Thoracic aorta (tissue), 2 donors: ENCODE measurements around the gene FNDC8. TPM values are rescaled to one million over a fixed set of nuclear protein-coding genes. Genes with fewer than 3 reads are reported as not detected.

Experiments used
- ATAC-seq: fragments of 150-250 bp; one replicate; pipeline ENCODE4 v1.8.0; 2017; ENCODE audit warnings: low read depth; ENCODE audit not compliant: insufficient number of reproducible peaks, low FRiP score
- DNase-seq: peaks from one replicate; pipeline ENCODE4 v3.0.0-alpha.2; 2020; ENCODE audit warnings: low spot score
- H3K27ac ChIP-seq, 2 donors: fragments of 200-600 bp; sonication (generic); 1 replicate in 1 of 2; 2 replicates in 1 of 2; pipeline ENCODE4 v1.5.1; 2016; ENCODE audit warnings: mild to moderate bottlenecking in 2 of 2, moderate library complexity in 2 of 2
- H3K27me3 ChIP-seq: fragments of 200-600 bp; sonication (generic); replicated peaks from 2 replicates; pipeline ENCODE4 v1.6.0; 2016; ENCODE audit warnings: mild to moderate bottlenecking; ENCODE audit not compliant: insufficient read depth
- H3K36me3 ChIP-seq: fragments of 200-600 bp; sonication (generic); one replicate; pipeline ENCODE4 v1.5.1; 2016
- H3K4me1 ChIP-seq, 2 donors: fragments of 200-600 bp; sonication (generic); 1 replicate in 1 of 2; 2 replicates in 1 of 2; pipeline versions ENCODE4 v1.5.1 to v1.6.0; 2016; ENCODE audit warnings: low read depth in 2 of 2, mild to moderate bottlenecking in 1 of 2; ENCODE audit not compliant: control insufficient read depth in 1 of 2
- H3K4me3 ChIP-seq: fragments of 200-600 bp; sonication (generic); 2 replicates; pipeline ENCODE4 v1.5.1; 2016; ENCODE audit warnings: mild to moderate bottlenecking
- H3K9me3 ChIP-seq: fragments of 200-600 bp; sonication (generic); 2 replicates; pipeline ENCODE4 v1.5.1; 2016
- CTCF ChIP-seq: fragments of 200-600 bp; sonication (generic); IDR thresholded peaks from one replicate; pipeline ENCODE4 v1.5.1; 2019; ENCODE audit warnings: antibody characterized with exemption
- total RNA-seq, 2 donors: library from RNA; depleted of rRNA; stranded (reverse); fragments of >200 nt; gene quantifications; one replicate each; pipeline versions ENCODE4 v1.1.0 to v1.2.3, GENCODE V29; 2016

The FNDC8 gene
- total RNA-seq, 2 donors from 2014 or later: not detected

- no peak overlapping the region for H3K27ac ChIP-seq
- H3K27me3 ChIP-seq: no peaks in the 10 kb centered on the region
- TF ChIP-seq CTCF: no peak
- no peaks in the 10 kb centered on the region for H3K36me3 ChIP-seq
- DNase-seq (no peak), ATAC-seq (no peak)
- H3K4me1 ChIP-seq: no peaks in the 10 kb centered on the region
- no peaks in the 10 kb centered on the region for H3K9me3 ChIP-seq
- no peak overlapping the region for H3K4me3 ChIP-seq
Measured at GRCh38 chr17:35166526-35166925, 45.1 kb downstream of the FNDC8 start.

- no peak for TF ChIP-seq CTCF
- H3K27ac ChIP-seq: no peak overlapping the region
- no peak for DNase-seq
Measured at GRCh38 chr17:35167046-35167445, 45.6 kb downstream of the FNDC8 start.

DNA sequence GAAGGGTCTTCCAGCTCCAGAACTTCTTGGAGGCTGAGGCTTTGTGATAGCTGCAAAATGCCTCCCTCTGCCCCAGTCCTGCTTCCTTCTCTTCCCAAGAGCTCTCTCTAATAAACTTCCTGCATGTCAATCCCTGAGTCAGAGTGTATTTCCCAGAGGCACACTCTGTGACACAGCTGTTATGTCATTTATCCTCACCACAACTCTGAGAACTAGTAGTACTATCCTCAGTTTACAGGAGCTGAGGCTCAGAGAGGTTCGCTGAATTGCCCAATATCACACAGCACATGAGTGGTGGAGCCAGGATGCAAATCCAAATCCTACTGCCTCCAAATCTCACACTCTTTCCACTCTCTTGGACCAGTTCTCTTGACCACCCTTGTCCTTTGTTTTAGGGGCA lies 46.3 kb downstream of the FNDC8 start:
- Histone ChIP-seq H3K4me1 (no peaks in the 10 kb centered on the region), H3K9me3 (no peaks in the 10 kb centered on the region), H3K27me3 (no peaks in the 10 kb centered on the region), H3K27ac (no peak overlapping the region), H3K36me3 (no peaks in the 10 kb centered on the region), H3K4me3 (no peak overlapping the region)
- ATAC-seq (no peak), DNase-seq (no peak)
- no peak for TF ChIP-seq CTCF

More at GRCh38 chr17:35167046-35167445, 45.6 kb downstream of the FNDC8 start:
- ATAC-seq: no peak
- no peaks in the 10 kb centered on the region for H3K9me3 ChIP-seq
- H3K36me3 ChIP-seq: no peaks in the 10 kb centered on the region
- no peaks in the 10 kb centered on the region for H3K4me1 ChIP-seq
- no peaks in the 10 kb centered on the region for H3K27me3 ChIP-seq
- no peak overlapping the region for H3K4me3 ChIP-seq

DNA sequence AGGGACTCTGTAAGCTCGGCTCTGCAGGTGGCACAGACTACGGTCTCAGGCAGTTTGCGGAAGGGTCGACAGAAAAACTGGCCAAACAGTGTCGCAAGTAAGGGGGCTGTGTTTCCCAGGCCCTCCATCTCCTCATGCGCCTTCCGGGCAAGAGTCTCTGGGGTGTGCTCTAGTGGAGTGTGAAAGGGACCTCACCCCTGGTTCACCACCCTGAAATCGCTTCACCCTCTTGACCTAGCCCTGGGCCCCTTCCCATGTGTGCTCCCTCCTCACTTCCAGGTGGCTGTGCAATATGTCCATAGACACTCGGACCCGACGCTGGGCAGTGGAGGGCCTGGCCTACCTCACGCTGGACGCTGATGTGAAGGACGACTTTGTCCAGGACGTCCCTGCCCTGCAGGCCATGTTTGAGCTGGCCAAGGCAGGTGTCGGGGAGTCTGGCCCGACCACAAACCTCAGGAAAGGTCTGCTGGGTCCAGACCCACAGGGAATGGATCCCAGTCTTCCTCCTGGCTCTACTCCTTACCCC lies 48.5 kb downstream of the FNDC8 start:
- ATAC-seq: no peak
- H3K36me3 ChIP-seq: no peaks in the 10 kb centered on the region

More for the DNA sequence above, 48.5 kb downstream of the FNDC8 start:
- no peaks in the 10 kb centered on the region for H3K9me3 ChIP-seq
- H3K4me3 ChIP-seq: no peak overlapping the region
- no peak for DNase-seq
- no peak overlapping the region for H3K27ac ChIP-seq
- no peaks in the 10 kb centered on the region for H3K27me3 ChIP-seq
- no peaks in the 10 kb centered on the region for H3K4me1 ChIP-seq
- no peak for TF ChIP-seq CTCF
